C4-2B (cell line): ENCODE results near the gene VHLL.
"Not testable (repeated sequence)": the region's sequence is repeated elsewhere in the genome, so short reads cannot be mapped to it uniquely, and the experiment has no call there.

Experiments used
- H3K27ac ChIP-seq: fragments of 450-650 bp; 2 replicates; pipeline ENCODE4 v1.5.1; 2017
- CTCF ChIP-seq: fragments of 450-650 bp; conservative IDR thresholded peaks from 2 replicates; pipeline ENCODE4 v1.5.1; 2017; ENCODE audit warnings: mild to moderate bottlenecking
- ZFX ChIP-seq: fragments of 450-650 bp; IDR thresholded peaks from 2 replicates; pipeline ENCODE4 v1.6.1; 2017

Gene VHLL

GRCh38 chr1:156337888-156338179, 38.7 kb upstream of the VHLL start:
- TF ChIP-seq ZFX (no peak), CTCF (no peak)
- H3K27ac ChIP-seq = peak overlapping the region; percentile 99

GRCh38 chr1:156337052-156337887, 38.2 kb upstream of the VHLL start:
- TF ChIP-seq ZFX (no peak), CTCF (no peak)
- H3K27ac ChIP-seq = peak overlapping the region; percentile 99

GRCh38 chr1:156336242-156336641, 37.1 kb upstream of the VHLL start:
- no peak overlapping the region for H3K27ac ChIP-seq
- TF ChIP-seq CTCF = no peak
- no peak for TF ChIP-seq ZFX

GRCh38 chr1:156323179-156323578, 24.1 kb upstream of the VHLL start:
- H3K27ac ChIP-seq = not testable (repeated sequence)

GRCh38 chr1:156320560-156320959, 21.5 kb upstream of the VHLL start:
- H3K27ac ChIP-seq = no peak overlapping the region
- TF ChIP-seq ZFX = no peak
- no peak for TF ChIP-seq CTCF

GRCh38 chr1:156319664-156320063, 20.6 kb upstream of the VHLL start:
- H3K27ac ChIP-seq = no peak overlapping the region
- peak; percentile 83 for TF ChIP-seq CTCF
- TF ChIP-seq ZFX = no peak

- TF ChIP-seq CTCF (no peak), ZFX (no peak)
- no peak overlapping the region for H3K27ac ChIP-seq
These were observed 17.8 kb upstream of the VHLL start for GRCh38 chr1:156316909-156317308.

- TF ChIP-seq ZFX = no peak
- H3K27ac ChIP-seq = peak overlapping the region; percentile 11; the same call in 1 of the 2 replicates
These were observed 11.9 kb upstream of the VHLL start for GRCh38 chr1:156310962-156311361.
